Sigmoid colon (tissue), 7 donors: ENCODE measurements around the gene LITAF. TPM values are rescaled to one million over a fixed set of nuclear protein-coding genes. Genes with fewer than 3 reads are reported as not detected.
A peak's percentile ranks its signal among the peaks of the same experiment; 100 is the strongest.

ENCODE experiments used
- DNase-seq: peaks from one replicate; pipeline ENCODE4 v3.0.0-alpha.2; 2019
- H3K27ac ChIP-seq, 4 donors: fragments of 200-600 bp; sonication (generic); one replicate each; pipeline ENCODE4 v1.5.1; 2016 to 2019; ENCODE audit warnings: mild to moderate bottlenecking in 1 of 4
- H3K27me3 ChIP-seq, 3 donors: fragments of 200-600 bp; sonication (generic); one replicate each; pipeline ENCODE4 v1.5.1; 2019; ENCODE audit warnings: mild to moderate bottlenecking in 1 of 3
- H3K36me3 ChIP-seq, 4 donors: fragments of 200-600 bp; sonication (generic); one replicate each; pipeline ENCODE4 v1.5.1; 2016 to 2019
- H3K4me1 ChIP-seq, 4 donors: fragments of 200-600 bp; sonication (generic); one replicate each; pipeline ENCODE4 v1.5.1; 2017 to 2019
- H3K4me3 ChIP-seq, 4 donors: fragments of 200-600 bp; sonication (generic); one replicate each; pipeline ENCODE4 v1.5.1; 2017 to 2019; ENCODE audit warnings: mild to moderate bottlenecking in 2 of 4, moderate library complexity in 1 of 4
- H3K9me3 ChIP-seq, 4 donors: fragments of 200-600 bp in 3 of 4; sonication (generic) in 3 of 4; one replicate each; pipeline versions ENCODE4 v1.5.1 to v1.6.1; 2013 to 2019
- EP300 ChIP-seq, 4 donors: sonication (generic); formaldehyde crosslinking; IDR thresholded peaks; one replicate each; pipeline ENCODE4 v1.6.1; 2017; ENCODE audit warnings: antibody characterized with exemption in 4 of 4
- POLR2A ChIP-seq, 2 donors: fragments of 450-650 bp; IDR thresholded peaks; one replicate each; pipeline ENCODE4 v1.6.1; 2016; ENCODE audit warnings: antibody characterized with exemption in 2 of 2, mild to moderate bottlenecking in 2 of 2, moderate library complexity in 2 of 2
- POLR2AphosphoS5 ChIP-seq, 4 donors: sonication (generic); formaldehyde crosslinking; IDR thresholded peaks; one replicate each; pipeline ENCODE4 v1.6.1; 2017; ENCODE audit warnings: antibody characterized with exemption in 4 of 4
- WGBS, 2 donors: extraction: QIAGEN DNeasy Blood & Tissue Kit; methylation state at CpG; one replicate each; pipeline ENCODE4 v1.1.7; 2013; 5-methylcytosine and 5-hydroxymethylcytosine counted together
- intact Hi-C: fragments of 100-400 bp; cut with DNase I; formaldehyde crosslinking; loops from one replicate; pipeline ENCODE4 v1.15.1; 2023
- polyA plus RNA-seq, 3 donors: library from polyadenylated mRNA; stranded (reverse); fragments of 200-250 nt; gene quantifications; one replicate each; pipeline ENCODE4 v1.2.3, GENCODE V29; 2013
- total RNA-seq, 4 donors: library from RNA; depleted of rRNA; stranded (reverse); fragments of >200 nt; gene quantifications; one replicate each; pipeline ENCODE4 v1.1.0, GENCODE V29; 2016
- TF ChIP-seq, protein P1 (sequence below), 4 experiments: fragments of 450-650 bp in 3 of 4; fragments of 200-600 bp in 1 of 4; IDR thresholded peaks; one replicate each; pipeline ENCODE4 v1.5.1; 2016 to 2019; ENCODE audit warnings: antibody characterized with exemption in 4 of 4, mild to moderate bottlenecking in 3 of 4, moderate library complexity in 2 of 4
- donor health status: healthy with polysubstance abuse.
- donor health status: Bipolar disorder and iron deficiency.
- donor health status: healthy.

The LITAF gene
- total and polyA plus RNA-seq, 7 donors, result 20.6 to 307 (median 55.1) TPM

DNA sequence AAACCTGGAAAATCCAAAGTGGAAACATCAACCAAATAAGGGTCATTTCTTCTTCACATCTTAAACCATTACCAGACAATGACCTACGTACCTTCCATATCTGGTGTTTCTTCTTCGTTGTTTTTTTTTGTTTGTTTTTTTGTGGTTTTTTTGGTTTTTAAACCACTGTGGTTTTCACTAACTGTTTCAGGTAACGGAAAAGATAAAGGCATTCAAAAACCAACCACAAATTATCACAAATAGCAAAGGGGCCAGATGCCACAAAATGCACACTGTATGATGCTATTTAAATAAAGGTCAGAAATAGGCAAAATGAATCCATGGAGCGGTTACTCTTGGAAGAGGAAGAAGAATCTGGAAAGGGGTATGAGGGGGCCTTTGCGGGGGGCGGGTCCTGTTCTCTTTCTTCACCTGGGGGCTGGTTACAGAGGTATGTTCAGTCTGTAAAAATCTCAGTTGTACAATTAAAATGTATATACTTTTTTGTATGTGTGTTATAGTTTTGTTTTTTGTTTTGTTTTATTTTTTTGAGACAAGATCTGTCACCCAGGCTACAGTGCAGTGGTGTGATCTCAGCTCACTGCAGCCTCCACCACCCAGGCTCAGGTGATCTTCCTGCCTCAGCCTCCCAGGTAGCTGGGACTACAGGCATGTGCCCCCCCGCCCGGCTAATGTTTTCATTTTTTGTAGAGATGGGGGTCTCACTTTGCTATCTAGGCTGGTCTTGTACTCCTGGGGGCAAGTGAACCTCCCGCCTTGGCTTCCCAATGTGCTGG is 29.6 kb downstream of the LITAF start:
- intact Hi-C loops, result loop anchor here (10.0 kb wide), 1 partner anchor 78 kb away; no protein-coding TSS in a partner anchor
- Histone ChIP-seq H3K27ac (peak overlapping the region; percentile 37 to 57 (median 50)), H3K36me3 (peaks cover 0 to 41% (median 20%) of the 10 kb centered on the region in 4 donors), H3K4me3 (no peak overlapping the region), H3K4me1 (peaks cover 0 to 28% (median 10%) of the 10 kb centered on the region in 4 donors), H3K9me3 (no peaks in the 10 kb centered on the region), H3K27me3 (no peaks in the 10 kb centered on the region)
- no peak for TF ChIP-seq EP300 (IDR thresholded peaks at IDR 0.05)
- TF ChIP-seq, protein P1, sequence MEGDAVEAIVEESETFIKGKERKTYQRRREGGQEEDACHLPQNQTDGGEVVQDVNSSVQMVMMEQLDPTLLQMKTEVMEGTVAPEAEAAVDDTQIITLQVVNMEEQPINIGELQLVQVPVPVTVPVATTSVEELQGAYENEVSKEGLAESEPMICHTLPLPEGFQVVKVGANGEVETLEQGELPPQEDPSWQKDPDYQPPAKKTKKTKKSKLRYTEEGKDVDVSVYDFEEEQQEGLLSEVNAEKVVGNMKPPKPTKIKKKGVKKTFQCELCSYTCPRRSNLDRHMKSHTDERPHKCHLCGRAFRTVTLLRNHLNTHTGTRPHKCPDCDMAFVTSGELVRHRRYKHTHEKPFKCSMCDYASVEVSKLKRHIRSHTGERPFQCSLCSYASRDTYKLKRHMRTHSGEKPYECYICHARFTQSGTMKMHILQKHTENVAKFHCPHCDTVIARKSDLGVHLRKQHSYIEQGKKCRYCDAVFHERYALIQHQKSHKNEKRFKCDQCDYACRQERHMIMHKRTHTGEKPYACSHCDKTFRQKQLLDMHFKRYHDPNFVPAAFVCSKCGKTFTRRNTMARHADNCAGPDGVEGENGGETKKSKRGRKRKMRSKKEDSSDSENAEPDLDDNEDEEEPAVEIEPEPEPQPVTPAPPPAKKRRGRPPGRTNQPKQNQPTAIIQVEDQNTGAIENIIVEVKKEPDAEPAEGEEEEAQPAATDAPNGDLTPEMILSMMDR (IDR thresholded peaks at IDR 0.05), result no peak
- TF ChIP-seq POLR2A (IDR thresholded peaks at IDR 0.05), result no peak
- no peak for TF ChIP-seq POLR2AphosphoS5 (IDR thresholded peaks at IDR 0.05)
- no peak for DNase-seq
- WGBS, 2 donors, result 77 to 81% methylated on average over 9 of the region's 9 CpGs

DNA sequence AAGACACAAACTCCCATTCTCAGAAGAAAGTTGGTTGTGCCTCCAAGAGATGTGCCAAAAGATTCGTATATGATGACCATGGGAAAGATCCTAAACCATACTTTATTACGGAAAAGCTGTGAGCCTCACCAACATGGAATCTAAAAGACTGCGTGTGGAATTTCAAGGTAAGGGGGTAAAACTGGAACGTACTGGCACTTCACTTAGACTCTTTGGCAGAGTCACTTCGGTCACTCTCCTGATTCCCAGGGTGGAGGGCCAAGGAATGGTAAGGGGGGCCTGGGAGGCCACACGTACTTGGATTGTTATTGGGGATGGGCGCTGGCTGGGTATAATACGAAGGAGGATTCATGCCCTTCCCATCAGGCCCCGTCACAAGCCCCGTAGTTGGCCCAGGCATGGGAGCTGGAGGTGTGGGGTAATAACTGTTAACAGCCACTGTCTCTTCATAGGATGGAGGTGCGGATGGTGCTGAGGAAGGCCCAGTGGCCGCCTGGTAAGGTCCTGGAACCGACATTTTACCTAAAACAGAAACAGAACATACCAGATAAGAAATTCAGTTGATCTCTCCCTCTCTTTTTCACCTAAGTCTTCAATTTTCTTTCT is 30.4 kb downstream of the LITAF start:
- Histone ChIP-seq H3K9me3 (no peaks in the 10 kb centered on the region), H3K27me3 (no peaks in the 10 kb centered on the region), H3K36me3 (peaks cover 0 to 45% (median 21%) of the 10 kb centered on the region in 4 donors), H3K4me3 (no peak overlapping the region), H3K27ac (no peak overlapping the region), H3K4me1 (peaks cover 0 to 22% (median 5%) of the 10 kb centered on the region in 4 donors)
- no peak for TF ChIP-seq POLR2A (IDR thresholded peaks at IDR 0.05)
- TF ChIP-seq, protein P1 (IDR thresholded peaks at IDR 0.05), result no peak
- TF ChIP-seq POLR2AphosphoS5 (IDR thresholded peaks at IDR 0.05), result no peak
- no peak for TF ChIP-seq EP300 (IDR thresholded peaks at IDR 0.05)
- intact Hi-C loops, result loop anchor here (10.0 kb wide), 1 partner anchor 78 kb away; no protein-coding TSS in a partner anchor
- DNase-seq, result no peak
- 98 to 99% methylated on average over 13 of the region's 13 CpGs for WGBS, 2 donors

- H3K36me3 ChIP-seq, result peaks cover 0 to 68% (median 31%) of the 10 kb centered on the region in 4 donors
- TF ChIP-seq POLR2A (IDR thresholded peaks at IDR 0.05) (no peak), EP300 (IDR thresholded peaks at IDR 0.05) (no peak), POLR2AphosphoS5 (IDR thresholded peaks at IDR 0.05) (no peak)
- TF ChIP-seq, protein P1 (IDR thresholded peaks at IDR 0.05), result no peak
- intact Hi-C loops, result loop anchor here (10.0 kb wide), 1 partner anchor 81 kb away; no protein-coding TSS in a partner anchor
Observed at GRCh38 chr16:11554053-11554452, 32.7 kb downstream of the LITAF start.

GRCh38 chr16:11553371-11553770 is 33.3 kb downstream of the LITAF start:
- H3K36me3 ChIP-seq, result peaks cover 0 to 75% (median 35%) of the 10 kb centered on the region in 4 donors
- DNase-seq, result no peak
- peaks cover 0 to 9% (median 0%) of the 10 kb centered on the region in 4 donors for H3K4me1 ChIP-seq
- H3K4me3 ChIP-seq, result no peak overlapping the region
- no peak for TF ChIP-seq POLR2A (IDR thresholded peaks at IDR 0.05)
- no peak for TF ChIP-seq POLR2AphosphoS5 (IDR thresholded peaks at IDR 0.05)
- TF ChIP-seq, protein P1 (IDR thresholded peaks at IDR 0.05), result no peak
- no peak for TF ChIP-seq EP300 (IDR thresholded peaks at IDR 0.05)
- 92 to 94% methylated on average over 11 of the region's 11 CpGs for WGBS, 2 donors
- intact Hi-C loops, result loop anchor here (10.0 kb wide), 1 partner anchor 81 kb away; no protein-coding TSS in a partner anchor
- H3K27ac ChIP-seq, result no peak overlapping the region
- H3K9me3 ChIP-seq, result no peaks in the 10 kb centered on the region
- no peaks in the 10 kb centered on the region for H3K27me3 ChIP-seq

More at GRCh38 chr16:11554053-11554452, 32.7 kb downstream of the LITAF start:
- no peaks in the 10 kb centered on the region for H3K27me3 ChIP-seq
- no peak overlapping the region for H3K27ac ChIP-seq
- WGBS, 2 donors, result 92% methylated on average over 6 of the region's 6 CpGs
- no peaks in the 10 kb centered on the region for H3K9me3 ChIP-seq
- H3K4me1 ChIP-seq, result peaks cover 0 to 11% (median 0%) of the 10 kb centered on the region in 4 donors
- no peak overlapping the region for H3K4me3 ChIP-seq
- DNase-seq, result no peak
